ENCODE data around the gene C18orf63.
"Not testable (repeated sequence)": the region's sequence is repeated elsewhere in the genome, so short reads cannot be mapped to it uniquely, and the experiment has no call there.

The C18orf63 gene

GRCh38 chr18:74326791-74327190 lies 11.2 kb downstream of the C18orf63 start:
- not testable (repeated sequence) for DNase-seq (ENCODE audit: low read depth in 2 of 2)

- no peak for DNase-seq (ENCODE audit: low read depth in 2 of 2)
These were observed 12.6 kb downstream of the C18orf63 start for GRCh38 chr18:74328206-74328605.

DNA sequence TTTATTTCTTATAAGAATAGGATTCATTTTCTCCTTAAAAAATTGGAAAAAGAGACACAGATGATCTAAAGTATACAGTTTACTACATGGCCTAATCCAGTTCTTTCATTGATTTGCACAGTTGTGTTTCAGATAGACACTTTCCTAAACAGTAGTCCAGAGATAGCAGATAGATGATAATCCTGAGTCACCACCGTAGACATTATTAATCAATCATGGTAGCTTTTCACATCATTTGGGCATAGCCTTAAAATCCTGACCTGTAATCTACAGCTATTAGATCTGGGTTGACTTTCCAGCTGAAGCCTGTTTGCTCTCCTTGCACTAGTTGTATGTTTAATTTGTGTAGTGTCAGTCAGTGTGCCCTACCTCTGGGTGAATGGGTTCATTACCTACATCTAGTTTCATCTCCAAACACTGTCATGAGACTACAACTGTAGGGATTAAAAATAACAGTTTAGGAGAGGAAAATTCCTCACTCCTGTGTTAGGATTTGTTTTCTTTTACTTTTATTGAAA lies 14.1 kb downstream of the C18orf63 start:
- DNase-seq (ENCODE audit: low read depth in 2 of 2), result no peak

- DNase-seq (ENCODE audit: low read depth in 2 of 2), result no peak
These were observed 15.8 kb downstream of the C18orf63 start for GRCh38 chr18:74331404-74331803.

DNA sequence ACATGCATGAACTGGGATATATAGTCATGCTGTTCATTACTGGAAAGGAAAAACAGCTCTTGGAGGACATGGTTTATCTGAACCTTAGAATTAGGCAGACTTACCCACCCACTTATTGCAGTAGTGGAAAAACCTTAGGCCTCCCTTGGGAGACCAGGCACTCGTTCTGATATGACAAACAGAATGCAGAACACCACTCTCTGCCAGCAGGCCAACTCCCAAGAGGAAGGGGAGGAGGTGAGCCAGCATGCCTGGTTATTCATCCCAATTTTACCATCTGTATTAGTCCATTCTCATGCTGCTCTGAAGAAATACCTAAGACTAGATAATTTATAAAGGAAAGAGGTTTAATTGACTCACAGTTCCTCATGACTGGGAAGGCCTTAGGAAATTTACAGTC lies 17.5 kb downstream of the C18orf63 start:
- no peak for DNase-seq (ENCODE audit: low read depth in 2 of 2)

GRCh38 chr18:74334242-74334893 lies 18.7 kb downstream of the C18orf63 start:
- DNase-seq (ENCODE audit: low read depth in 2 of 2), result no peak

- DNase-seq (ENCODE audit: low read depth in 2 of 2), result no peak
These were observed 21.0 kb downstream of the C18orf63 start for GRCh38 chr18:74336656-74337055.

DNA sequence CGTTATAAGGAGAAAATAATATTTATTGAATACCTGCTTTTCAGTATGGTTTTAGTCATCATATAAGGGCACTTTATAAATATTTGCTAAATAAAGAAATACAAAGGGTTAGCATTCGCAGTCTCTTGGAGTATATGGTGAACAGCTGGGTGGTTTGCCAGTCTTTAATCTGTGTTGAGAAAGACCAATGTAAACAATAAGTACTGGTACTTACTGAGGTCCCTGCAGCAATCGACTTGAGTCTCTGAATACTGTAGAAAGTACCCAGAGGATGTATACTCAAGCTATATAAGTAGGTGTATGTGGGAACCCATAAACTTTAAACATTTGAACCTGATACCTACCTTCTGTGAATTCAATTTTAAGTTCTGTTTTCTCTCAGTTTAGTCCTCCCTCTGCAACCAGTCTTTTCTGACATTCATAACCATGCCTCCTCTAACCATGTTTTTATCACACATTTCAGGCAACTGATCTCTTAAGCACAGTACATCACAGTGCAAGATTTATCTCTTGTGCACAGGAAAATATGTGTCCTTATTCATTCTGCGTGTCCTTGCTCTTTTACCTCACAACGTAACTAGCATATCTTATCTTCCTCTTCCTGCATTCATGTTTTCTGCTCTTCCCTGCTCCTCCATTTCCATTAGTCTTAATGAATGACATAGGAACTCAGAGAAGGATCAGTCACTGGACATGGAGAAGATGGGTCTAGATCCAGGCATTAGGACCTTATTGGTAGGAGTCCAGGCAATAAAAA lies 21.7 kb downstream of the C18orf63 start:
- DNase-seq (ENCODE audit: low read depth in 2 of 2), result no peak

GRCh38 chr18:74337912-74338309 lies 22.3 kb downstream of the C18orf63 start:
- no peak for DNase-seq (ENCODE audit: low read depth in 2 of 2)

- no peak for DNase-seq (ENCODE audit: low read depth in 2 of 2)
These were observed 26.9 kb downstream of the C18orf63 start for GRCh38 chr18:74342416-74343043.

- no peak for DNase-seq (ENCODE audit: low read depth in 2 of 2)
These were observed 30.6 kb downstream of the C18orf63 start for GRCh38 chr18:74346206-74346605.

DNA sequence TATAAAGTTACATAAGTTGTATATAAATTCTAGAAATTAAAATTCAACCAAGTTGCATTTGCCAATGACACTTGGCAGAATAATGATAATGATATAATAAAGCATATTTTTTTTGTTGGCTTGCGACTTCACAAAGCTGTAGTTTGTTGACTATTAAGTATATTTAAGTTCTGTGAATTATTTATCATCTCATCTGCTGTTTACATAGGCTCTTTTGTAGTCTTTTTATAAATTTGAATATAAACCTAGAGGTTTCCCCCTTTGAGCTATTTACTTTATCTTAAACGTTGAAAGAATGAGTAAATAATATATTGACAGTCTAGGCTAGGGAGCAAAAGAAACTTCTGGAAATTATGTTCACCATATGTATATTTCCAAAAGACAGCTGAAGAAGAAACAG lies 32.9 kb downstream of the C18orf63 start:
- no peak for DNase-seq (ENCODE audit: low read depth in 2 of 2)

- DNase-seq (ENCODE audit: low read depth in 2 of 2), result no peak
These were observed 35.7 kb downstream of the C18orf63 start for GRCh38 chr18:74351354-74351753.

GRCh38 chr18:74353169-74353775 lies 37.6 kb downstream of the C18orf63 start:
- DNase-seq (ENCODE audit: low read depth in 2 of 2), result peak in 1 of 2 donors; percentile 17

- no peak for DNase-seq (ENCODE audit: low read depth in 2 of 2)
These were observed 41.3 kb downstream of the C18orf63 start for GRCh38 chr18:74356959-74357358.

GRCh38 chr18:74360852-74361655 lies 45.4 kb downstream of the C18orf63 start:
- no peak for DNase-seq (ENCODE audit: low read depth in 2 of 2)

- DNase-seq (ENCODE audit: low read depth in 2 of 2), result no peak
These were observed 52.3 kb downstream of the C18orf63 start for GRCh38 chr18:74367905-74368304.

GRCh38 chr18:74368901-74369705 lies 53.5 kb downstream of the C18orf63 start:
- no peak for DNase-seq (ENCODE audit: low read depth in 2 of 2)

DNA sequence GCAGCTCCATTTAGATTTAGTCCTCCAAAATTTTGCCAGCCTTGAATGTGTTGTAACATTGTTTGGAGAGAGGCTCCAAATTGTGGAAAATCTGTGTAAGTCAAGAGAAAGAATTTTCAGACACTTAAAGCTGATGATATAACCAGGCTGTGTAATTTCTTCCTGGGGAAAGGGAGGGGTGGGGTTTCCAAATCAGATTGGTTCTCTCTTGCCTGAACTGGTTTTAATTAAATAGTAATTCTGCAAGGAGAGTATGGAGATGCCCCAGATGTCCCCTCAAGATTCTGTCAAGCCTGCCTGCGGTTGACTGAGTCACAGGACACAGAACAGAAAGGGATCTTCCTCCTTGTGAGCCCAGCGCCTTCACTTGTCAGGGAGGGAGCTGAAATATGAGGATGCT lies 54.5 kb downstream of the C18orf63 start:
- DNase-seq (ENCODE audit: low read depth in 2 of 2), result no peak

- no peak for DNase-seq (ENCODE audit: low read depth in 2 of 2)
These were observed 57.8 kb downstream of the C18orf63 start for GRCh38 chr18:74373428-74373827.

GRCh38 chr18:74375999-74376398 lies 60.4 kb downstream of the C18orf63 start:
- no peak for DNase-seq (ENCODE audit: low read depth in 2 of 2)
